Measurements from ENCODE around the gene GFRA1.

DNA sequence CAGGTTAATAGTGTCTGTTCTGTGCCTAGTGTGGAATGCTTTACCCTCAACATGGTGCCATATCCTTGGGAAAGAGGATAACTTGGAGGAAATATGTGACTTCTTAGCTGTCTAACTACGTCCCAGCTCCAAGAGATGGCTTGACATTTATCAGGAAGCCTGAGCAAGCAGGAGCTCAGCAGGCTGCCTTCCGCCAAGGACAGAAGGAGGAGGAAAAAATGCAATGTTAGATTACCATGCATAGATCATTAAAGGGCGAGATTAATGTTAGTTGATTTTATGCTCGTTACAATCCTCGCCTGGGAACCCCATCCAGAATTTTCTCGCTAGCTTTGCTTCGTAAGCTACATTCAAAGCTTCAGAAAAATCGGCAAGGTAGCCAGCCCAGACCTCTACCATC lies 97.8 kb downstream of the GFRA1 start:
- TF ChIP-seq, protein P1, sequence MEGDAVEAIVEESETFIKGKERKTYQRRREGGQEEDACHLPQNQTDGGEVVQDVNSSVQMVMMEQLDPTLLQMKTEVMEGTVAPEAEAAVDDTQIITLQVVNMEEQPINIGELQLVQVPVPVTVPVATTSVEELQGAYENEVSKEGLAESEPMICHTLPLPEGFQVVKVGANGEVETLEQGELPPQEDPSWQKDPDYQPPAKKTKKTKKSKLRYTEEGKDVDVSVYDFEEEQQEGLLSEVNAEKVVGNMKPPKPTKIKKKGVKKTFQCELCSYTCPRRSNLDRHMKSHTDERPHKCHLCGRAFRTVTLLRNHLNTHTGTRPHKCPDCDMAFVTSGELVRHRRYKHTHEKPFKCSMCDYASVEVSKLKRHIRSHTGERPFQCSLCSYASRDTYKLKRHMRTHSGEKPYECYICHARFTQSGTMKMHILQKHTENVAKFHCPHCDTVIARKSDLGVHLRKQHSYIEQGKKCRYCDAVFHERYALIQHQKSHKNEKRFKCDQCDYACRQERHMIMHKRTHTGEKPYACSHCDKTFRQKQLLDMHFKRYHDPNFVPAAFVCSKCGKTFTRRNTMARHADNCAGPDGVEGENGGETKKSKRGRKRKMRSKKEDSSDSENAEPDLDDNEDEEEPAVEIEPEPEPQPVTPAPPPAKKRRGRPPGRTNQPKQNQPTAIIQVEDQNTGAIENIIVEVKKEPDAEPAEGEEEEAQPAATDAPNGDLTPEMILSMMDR (conservative IDR thresholded peaks at IDR 0.05; ENCODE audit: low read depth, low read length): no peak
- no peak for TF ChIP-seq EZH2 (IDR thresholded peaks at IDR 0.05; ENCODE audit: borderline replicate concordance, low read depth, low read length, poor library complexity, severe bottlenecking)

All from A673 (cell line).